Measurements from ENCODE around the gene CFAP43.

CFAP43 gene

DNA sequence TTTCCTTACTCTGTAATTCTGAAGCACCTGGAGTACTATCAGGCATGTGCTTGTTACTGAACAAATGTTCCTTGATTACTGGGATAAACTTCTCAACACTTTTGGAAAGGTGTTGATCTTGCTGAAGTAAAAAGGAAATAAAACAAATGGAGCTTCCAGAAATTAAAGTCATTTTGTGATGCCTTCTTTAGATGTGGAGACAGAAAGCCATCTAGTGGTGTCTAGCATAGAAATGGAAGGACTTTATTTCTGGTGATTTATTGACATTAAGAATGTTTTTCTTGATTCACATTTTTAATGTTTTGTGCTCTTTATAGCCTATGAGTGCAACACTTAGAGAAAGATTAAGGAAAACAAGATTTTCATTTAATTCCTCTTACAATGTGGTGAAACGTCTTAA is 108.8 kb downstream of the CFAP43 start:
- DNase-seq: no peak

DNA sequence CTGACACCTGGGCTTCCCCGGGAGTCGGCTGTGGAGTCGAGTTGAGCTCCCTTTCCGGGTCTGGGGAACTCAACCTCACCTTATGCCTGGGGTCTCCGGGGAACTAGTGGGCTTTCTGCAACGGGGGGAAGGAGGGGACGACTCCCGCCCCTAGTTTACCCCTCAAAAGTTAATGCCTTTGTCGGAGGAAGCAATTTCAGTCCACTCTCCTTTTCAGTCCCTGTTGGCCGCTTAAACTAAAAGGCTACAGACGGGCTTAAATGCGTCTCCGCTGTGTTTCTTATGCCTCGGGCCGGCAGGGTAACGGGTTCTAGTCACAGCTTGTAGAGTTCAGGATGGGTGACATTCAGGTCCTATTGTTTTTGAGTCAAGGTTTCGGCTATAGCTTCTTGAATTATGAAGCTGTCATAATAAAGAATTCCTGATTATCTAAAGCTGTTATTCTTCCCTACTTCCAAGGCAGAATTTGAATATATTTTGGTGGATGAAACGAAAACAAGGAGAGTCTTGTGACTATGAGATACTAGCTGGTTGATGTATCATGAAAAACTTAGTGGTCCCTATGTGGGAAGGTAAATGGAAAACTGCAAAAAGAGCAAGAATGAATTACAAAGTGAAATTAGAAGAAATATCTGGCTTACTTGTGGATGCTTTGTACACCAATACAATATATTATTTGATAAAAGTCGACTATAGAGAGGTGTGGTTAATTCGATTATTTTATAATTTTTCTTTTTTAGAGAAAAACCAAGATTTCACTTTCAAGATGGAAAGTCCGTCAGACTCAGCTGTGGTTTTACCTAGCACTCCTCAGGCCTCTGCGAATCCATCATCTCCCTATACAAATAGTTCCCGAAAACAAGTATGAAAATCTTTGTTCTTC is 109.7 kb downstream of the CFAP43 start:
- no peak for DNase-seq

DNA sequence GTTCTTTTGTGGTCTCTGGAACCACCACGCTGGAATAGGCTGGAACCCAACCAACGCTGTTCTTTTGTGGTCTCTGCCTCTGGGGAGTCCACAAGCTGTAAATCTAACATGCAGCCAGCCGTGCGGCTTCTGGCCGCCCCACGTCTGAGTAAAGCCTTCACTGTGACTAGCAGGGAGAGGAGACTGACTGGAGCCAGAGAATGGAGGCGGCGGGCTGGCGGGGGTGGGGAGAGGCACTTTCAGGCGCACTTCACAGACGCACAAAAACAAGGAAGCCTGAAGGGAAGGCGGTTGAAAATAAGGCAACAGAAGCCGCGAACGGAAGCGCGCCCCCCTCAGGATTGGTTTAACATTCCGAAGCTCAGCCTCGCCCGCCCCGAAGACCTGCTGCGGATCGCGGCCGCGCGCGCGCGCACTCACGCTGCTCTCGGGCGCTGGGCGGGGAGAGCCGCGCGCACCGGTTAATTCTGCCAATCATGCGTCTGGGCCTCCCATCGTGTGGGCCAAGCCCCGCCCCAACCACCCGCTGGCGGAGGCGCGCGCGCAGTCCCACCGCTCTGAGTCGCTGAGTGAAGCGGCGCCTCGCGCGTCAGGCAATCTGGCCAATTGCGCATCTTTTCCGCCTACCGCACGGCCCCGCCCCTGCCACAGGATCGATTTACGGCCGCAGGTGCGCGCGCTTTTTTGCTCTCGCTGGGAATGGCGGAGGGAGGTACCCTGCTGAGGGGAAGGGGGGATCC is 110.5 kb downstream of the CFAP43 start, which contains the start of gene SFR1:
SFR1 (plus strand) TSS at position 687 of the 740 bp plus-strand sequence; CDS start at position 700, 13 bp downstream.
- peak; percentile 98 for DNase-seq

GRCh38 chr10:104120903-104121484 is 111.2 kb downstream of the CFAP43 start:
- peak; percentile 85 for DNase-seq

DNA sequence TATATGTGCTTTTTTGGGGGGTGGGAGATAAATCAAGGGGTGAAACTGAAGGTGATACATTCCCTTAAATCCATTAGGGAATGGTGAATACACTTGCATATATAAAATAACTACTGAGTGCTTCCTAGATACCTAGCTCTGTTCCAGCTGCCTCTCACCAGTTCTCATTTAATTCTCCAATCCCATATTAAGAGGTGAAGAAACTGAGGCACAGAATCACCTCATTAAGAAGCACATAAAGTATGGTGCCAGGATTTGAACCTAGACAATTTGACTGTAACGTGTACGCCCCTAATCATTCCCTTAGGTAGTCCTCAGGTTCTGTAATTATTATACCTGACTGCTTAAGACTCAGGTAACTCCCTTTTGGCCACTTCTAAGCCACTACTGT is 111.7 kb downstream of the CFAP43 start:
- DNase-seq: no peak

DNA sequence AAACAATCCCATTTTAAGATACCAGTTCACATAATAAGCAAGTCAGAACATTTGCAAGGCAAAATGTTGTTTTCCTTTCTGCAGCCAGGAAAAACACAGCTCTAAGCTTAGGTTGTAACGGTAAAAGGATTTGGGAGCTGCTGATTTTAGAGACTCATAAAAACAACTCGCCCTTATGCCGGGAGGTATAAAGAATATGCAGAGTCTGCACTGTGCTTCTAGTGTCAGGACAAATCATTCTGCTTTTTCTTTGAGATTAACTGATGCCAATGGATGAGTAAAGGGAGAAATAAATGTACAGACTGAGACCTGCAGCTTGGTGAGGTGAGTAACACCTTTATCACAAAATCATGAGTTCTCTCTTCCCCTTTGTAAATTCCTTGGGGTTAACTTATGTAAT is 112.2 kb downstream of the CFAP43 start:
- DNase-seq: no peak

DNA sequence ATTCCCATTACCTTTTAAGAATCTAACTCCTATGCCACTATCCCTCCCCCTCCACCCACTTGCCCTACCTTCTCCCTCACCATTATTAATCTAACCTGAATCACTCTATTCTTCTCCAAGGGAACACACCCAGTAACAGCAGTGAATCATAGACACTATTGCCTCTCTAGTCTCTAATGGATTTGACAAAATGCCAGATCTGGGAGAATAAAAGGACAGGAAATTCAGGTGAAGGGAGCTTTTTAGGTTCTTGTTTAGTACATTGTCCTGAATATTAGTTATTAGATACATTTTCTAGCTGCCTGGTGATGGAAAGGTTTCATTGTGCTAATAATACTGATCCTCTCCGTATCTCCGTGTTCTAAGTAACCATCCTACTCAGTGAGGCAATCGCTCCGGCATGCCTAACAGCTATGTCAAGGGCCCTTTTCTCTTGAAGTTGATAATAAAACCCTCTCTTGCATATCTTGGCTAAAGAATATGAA is 114.3 kb downstream of the CFAP43 start:
- DNase-seq: no peak

DNA sequence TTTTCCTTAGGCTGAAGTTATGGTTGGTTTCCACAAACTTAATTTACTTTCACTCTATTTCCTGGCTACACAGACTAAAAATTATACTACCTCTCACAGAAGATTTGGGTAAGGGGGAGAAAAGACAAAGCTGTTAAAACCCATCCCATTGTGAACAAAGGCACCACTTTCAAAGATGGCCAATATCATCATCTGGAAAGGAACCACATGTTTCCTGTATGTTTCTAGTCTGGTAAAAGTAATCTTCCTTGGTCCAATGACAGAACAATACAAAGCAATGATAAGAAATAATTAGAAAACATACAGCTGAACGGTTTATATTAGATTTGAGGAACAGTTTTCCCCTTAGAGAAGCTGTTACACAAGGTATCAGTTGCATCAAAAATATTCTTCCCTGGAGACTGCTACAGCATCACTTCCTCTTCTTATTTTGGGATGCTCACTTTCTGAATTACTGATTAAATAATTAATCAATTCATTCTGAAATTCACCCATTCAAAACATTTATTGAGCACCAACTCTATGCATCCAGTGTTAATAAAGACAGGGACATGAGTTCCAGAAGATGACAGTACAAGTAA is 118.7 kb downstream of the CFAP43 start:
- DNase-seq: no peak

DNA sequence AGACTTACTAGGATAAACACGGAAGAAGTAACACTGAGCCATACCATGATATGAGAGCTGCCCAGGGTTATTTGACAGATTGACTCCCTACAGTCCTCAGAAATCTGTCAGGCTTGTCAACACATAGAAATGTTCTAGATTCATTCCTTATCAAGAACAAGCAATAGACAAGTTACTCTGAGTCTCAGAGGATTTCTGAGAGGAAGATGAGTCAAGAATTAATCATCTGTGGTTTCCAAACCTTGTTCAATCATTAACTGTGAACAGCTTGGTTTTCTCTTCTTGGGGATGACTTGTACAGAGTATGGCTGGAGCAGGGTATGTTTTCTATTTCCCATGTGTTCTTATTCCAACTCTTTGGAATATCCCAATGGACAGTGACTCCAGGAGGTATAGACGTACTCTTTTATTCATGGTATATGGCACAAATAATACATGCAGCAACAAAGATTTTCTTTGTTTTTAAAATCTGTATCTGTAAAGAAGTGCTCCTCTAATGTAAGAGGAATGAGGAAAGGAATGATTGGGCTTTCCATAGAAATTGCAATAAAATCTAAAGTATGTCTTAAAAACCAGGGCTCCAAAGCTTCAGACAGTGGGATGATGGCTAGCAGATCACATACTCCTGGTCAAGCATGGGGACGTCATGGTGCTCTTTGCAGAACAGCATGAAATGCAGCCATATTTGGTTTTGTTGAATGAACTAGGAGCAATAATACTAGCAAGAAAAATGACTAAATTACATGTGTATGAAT is 122.1 kb downstream of the CFAP43 start:
- DNase-seq: no peak

GRCh38 chr10:104104926-104105325 is 127.2 kb downstream of the CFAP43 start:
- DNase-seq: no peak

DNA sequence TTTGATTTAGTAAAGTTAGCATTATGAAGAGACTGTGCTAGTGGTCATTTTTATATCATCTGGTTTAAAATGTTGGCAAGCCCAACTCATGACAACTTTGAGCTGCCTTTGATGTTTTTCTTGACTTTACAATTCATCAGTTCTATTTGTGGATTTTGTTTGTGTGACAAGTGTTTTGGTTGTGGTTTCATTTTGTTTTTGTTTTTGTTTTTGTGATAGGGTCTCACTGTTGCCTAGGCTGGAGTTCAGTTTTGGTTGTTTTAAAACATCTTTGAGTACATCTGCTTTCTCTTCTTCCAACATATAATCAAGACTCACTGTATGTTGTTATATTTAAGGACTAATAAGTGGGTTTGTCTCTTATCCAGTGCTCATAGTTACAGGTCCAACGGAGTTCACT is 127.7 kb downstream of the CFAP43 start:
- no peak for DNase-seq

DNA sequence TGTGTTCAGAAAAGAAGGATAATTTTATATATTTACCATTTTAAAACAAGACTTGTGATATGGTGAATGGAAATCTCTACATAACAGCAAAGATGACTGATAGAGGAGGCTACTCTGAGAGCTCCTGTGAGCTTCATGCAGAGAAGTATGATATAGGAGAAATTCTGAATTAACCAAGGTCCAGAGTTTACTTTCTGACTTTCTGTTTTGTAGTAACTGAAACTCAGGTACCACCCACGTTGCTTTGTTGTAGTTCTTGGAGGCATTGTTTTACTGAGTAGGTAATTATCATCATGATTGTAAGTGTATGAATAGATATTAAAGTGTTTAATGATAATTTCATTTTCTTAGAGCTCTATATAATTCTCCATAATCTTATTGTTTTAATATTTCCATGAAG is 128.2 kb downstream of the CFAP43 start:
- no peak for DNase-seq

DNA sequence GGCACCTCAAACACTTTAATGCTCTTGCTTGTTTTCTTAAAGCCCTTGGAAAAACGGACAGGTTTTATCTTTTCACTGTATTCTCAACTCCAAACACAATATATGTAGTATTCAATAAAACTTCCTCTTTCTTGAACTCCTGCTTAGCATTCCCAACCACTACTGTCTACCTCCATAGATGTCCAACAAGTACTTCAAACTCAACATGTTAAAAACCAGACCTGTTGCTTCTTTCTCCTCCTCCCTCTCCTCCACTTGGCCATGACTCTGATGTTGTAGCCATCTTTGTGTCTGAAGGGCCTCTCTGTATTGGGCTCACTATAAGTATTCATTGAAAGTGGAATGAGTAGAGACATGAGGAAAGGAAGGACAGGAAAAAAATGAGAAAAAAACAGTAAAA is 130.3 kb downstream of the CFAP43 start:
- DNase-seq: no peak

- no peak for DNase-seq
These were observed 131.4 kb downstream of the CFAP43 start for GRCh38 chr10:104100795-104101194.

GRCh38 chr10:104099941-104100340 is 132.2 kb downstream of the CFAP43 start:
- DNase-seq: no peak

- no peak for DNase-seq
These were observed 132.9 kb downstream of the CFAP43 start for GRCh38 chr10:104099269-104099668.

- DNase-seq: no peak
These were observed 133.7 kb downstream of the CFAP43 start for GRCh38 chr10:104098358-104098925.

GRCh38 chr10:104096692-104097091 is 135.5 kb downstream of the CFAP43 start:
- DNase-seq: no peak

GRCh38 chr10:104092749-104093148 is 139.4 kb downstream of the CFAP43 start:
- no peak for DNase-seq

DNA sequence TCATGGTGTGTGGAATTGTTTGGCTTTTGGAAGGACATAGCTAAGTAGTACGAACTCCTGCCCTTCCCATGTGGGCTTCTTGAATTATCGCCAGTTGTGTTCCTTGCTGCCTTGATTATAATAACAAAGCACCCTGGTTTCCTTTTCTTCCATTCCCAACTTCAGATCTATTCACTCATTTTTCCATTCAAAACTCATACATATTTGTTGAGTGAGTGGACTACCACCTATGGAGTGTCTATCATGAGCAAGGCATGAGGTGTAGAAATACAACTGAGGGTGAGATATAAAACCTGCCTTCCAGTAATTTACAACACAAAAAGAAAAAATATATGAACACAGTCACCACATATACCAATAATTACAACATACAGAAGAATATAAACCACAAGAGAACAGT is 141.6 kb downstream of the CFAP43 start:
- no peak for DNase-seq

DNA sequence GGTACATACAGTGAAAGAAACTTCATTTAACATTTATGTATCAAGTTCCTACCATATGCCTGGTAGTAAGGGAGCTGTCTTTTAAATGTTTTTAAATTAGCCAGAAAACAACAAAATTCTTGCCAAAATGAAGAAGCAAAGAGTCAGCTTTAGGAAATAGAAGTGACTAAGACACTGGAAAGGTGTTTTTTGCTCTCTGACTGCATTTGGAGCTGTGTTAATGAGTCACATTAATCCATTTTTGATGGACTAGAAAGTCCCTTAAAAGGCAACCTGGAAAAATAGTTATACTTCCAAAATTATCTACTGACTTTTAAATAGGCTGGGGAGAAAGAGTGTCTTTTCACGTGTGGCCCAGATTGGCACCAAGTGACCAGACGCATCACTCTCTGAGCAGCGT is 142.5 kb downstream of the CFAP43 start:
- no peak for DNase-seq

GRCh38 chr10:104088239-104088638 is 143.9 kb downstream of the CFAP43 start:
- DNase-seq: no peak

Data from activated CD8-positive, alpha-beta memory T cell treated with anti-CD3 and anti-CD28 coated beads, Interleukin-2, amount 50 U/mL, for 48 hours (primary cell).